GM12892 (cell line): ENCODE data around the gene POLR1H.

Experiments
- POLR2A ChIP-seq: IDR thresholded peaks from 2 replicates; pipeline ENCODE4 v1.6.1; 2011; ENCODE audit warnings: low read depth, low read length, control low read depth
- POLR2AphosphoS5 ChIP-seq: IDR thresholded peaks from 2 replicates; pipeline ENCODE4 v1.6.1; 2011; ENCODE audit warnings: low read depth, low read length, control low read depth
- TAF1 ChIP-seq: IDR thresholded peaks from 2 replicates; pipeline ENCODE4 v1.6.1; 2011; ENCODE audit warnings: low read depth, mild to moderate bottlenecking, control low read depth, low read length, borderline replicate concordance

DNA sequence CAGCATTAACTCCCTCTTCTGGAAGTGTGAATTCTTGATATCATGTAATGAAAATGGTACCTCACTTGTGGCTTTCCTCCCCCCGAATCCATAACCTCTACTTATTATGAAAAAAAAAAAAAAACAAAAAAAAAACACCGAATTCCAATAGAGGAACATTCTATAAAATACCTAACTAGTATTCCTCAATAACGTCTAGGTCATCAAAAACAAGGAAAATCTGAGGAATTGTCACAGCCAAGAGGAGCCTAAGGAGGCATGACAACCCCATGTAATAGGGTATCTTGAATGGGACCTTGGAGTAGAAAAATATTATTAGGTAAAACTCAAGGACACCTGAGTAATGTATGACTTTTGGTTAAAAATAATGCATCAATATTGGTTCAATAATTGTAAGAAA lies 38.9 kb upstream of the POLR1H start:
- no peak for TF ChIP-seq POLR2A
- no peak for TF ChIP-seq TAF1
- no peak for TF ChIP-seq POLR2AphosphoS5
